ENCODE results near the gene FBXO40.
A peak's percentile ranks its signal among the peaks of the same experiment; 100 is the strongest.
"Not testable (repeated sequence)": the region's sequence is repeated elsewhere in the genome, so short reads cannot be mapped to it uniquely, and the experiment has no call there.

The FBXO40 gene, protein sequence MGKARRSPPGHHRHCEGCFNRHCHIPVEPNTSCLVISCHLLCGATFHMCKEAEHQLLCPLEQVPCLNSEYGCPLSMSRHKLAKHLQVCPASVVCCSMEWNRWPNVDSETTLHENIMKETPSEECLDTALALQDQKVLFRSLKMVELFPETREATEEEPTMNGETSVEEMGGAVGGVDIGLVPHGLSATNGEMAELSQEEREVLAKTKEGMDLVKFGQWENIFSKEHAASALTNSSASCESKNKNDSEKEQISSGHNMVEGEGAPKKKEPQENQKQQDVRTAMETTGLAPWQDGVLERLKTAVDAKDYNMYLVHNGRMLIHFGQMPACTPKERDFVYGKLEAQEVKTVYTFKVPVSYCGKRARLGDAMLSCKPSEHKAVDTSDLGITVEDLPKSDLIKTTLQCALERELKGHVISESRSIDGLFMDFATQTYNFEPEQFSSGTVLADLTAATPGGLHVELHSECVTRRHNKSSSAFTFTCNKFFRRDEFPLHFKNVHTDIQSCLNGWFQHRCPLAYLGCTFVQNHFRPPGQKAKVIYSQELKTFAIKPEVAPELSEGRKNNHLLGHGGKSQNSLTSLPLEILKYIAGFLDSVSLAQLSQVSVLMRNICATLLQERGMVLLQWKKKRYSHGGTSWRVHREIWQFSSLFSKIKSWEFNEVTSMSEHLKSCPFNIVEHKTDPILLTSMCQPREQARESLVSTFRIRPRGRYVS

GRCh38 chr3:121592856-121593702 is at the start of gene FBXO40:
Gene FBXO40, plus strand, starts transcription at chr3:121593379. Its CDS starts 27,197 bp downstream, at chr3:121620576.
- Mint-ChIP-seq H3K36me3 (no peaks in the 10 kb centered on the region), H3K9me3 (no peaks in the 10 kb centered on the region), H3K4me1 (peaks cover 8% of the 10 kb centered on the region), H3K27me3 (peaks cover 2% of the 10 kb centered on the region), H3K4me3 (peak within 1 kb of the TSS; percentile 37), H3K27ac (no peak within 1 kb of the TSS)
- no peak for DNase-seq (ENCODE audit: low spot score in 2 of 2)
- ATAC-seq (ENCODE audit: low read depth) = peak; percentile 57

DNA sequence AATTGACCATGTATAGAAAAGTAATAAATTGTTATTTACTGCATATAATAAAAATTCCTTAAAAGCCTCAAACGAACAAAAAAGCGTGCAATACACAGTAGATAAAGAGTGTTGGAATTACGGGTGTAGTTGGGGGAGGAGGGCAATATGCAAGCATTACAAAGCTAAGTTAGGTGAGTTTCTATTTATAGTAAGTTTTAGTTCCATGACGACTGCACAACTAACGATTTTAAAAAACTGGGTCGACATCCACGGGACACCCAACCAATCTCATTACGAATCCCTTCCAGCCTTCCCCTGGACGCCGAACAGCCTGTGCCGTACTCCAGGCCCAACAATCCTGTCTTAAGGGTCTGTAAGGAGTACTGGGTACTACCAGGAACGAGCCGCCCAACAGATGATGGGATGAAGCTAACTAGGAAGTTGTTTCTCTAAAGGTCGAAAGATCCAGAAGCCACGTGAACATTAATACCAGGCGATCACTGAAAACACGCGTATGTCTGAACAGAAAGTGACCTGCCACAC is 48.1 kb upstream of the FBXO40 start:
- Mint-ChIP-seq H3K9me3 (no peaks in the 10 kb centered on the region), H3K4me1 (peaks cover 17% of the 10 kb centered on the region), H3K27me3 (no peaks in the 10 kb centered on the region), H3K36me3 (no peaks in the 10 kb centered on the region), H3K27ac (no peak overlapping the region), H3K4me3 (peak overlapping the region; percentile 77)
- DNase-seq (ENCODE audit: low spot score in 2 of 2) (no peak), ATAC-seq (ENCODE audit: low read depth) (no peak)

- Mint-ChIP-seq H3K36me3 (no peaks in the 10 kb centered on the region), H3K4me3 (peak within 1 kb of the TSS; percentile 79), H3K9me3 (no peaks in the 10 kb centered on the region), H3K4me1 (peaks cover 17% of the 10 kb centered on the region), H3K27ac (peak within 1 kb of the TSS; percentile 87), H3K27me3 (no peaks in the 10 kb centered on the region)
- ATAC-seq (ENCODE audit: low read depth) = peak; percentile 97
- peak; percentile 79 to 82 for DNase-seq (ENCODE audit: low spot score in 2 of 2)
These were observed 47.4 kb upstream of the FBXO40 start, which contains the start of gene POLQ for GRCh38 chr3:121545574-121546455. Gene POLQ, minus strand, starts transcription at chr3:121545988. Its CDS starts 111 bp downstream, at chr3:121545877.

DNA sequence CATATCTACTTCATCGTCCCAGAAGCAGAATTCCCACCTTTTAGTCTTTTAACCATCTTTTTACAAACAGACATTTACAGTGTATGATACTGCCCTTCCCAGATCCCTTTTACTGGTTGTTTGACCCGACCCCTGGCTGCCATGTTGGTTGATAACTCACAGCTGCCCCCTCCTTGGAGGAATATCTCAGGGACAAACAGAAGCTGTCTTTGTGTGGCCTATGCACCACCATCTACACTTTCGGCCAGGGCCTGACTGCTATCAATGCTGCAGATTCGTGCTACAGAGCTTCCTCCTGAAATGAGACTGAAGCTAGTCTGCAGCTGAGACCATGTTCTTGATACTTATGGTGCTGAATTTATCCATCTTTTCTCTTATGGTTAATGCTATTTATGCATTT is 40.8 kb upstream of the FBXO40 start:
- Mint-ChIP-seq H3K4me1 (peaks cover 10% of the 10 kb centered on the region), H3K27ac (no peak overlapping the region), H3K36me3 (no peaks in the 10 kb centered on the region), H3K4me3 (no peak overlapping the region), H3K9me3 (peaks cover 2% of the 10 kb centered on the region), H3K27me3 (peaks cover 1% of the 10 kb centered on the region)
- DNase-seq (ENCODE audit: low spot score in 2 of 2) (no peak), ATAC-seq (ENCODE audit: low read depth) (no peak)

DNA sequence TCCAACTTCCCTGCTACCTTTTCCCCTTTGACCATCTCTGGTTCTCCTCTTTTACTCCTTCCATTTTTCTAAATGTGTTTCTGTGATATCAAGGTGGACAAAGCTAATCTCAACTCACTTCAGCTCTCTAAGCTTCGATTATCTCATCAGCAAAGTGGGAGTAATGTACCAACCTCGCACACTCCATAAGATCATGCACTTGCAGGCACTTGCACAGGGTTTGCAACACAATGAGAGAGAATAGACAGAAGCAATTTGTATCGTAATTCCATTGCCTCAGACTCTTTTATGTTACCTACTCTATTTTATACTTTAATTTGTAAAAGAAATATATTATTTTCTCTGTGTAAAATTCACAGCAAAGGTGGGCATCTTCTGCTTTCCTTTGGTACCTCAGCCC is 40.4 kb upstream of the FBXO40 start:
- Mint-ChIP-seq H3K27me3 (peaks cover 1% of the 10 kb centered on the region), H3K4me1 (peaks cover 10% of the 10 kb centered on the region), H3K4me3 (no peak overlapping the region), H3K36me3 (no peaks in the 10 kb centered on the region), H3K27ac (peak overlapping the region; percentile 35), H3K9me3 (peaks cover 2% of the 10 kb centered on the region)
- ATAC-seq (ENCODE audit: low read depth) = no peak
- DNase-seq (ENCODE audit: low spot score in 2 of 2) = no peak

DNA sequence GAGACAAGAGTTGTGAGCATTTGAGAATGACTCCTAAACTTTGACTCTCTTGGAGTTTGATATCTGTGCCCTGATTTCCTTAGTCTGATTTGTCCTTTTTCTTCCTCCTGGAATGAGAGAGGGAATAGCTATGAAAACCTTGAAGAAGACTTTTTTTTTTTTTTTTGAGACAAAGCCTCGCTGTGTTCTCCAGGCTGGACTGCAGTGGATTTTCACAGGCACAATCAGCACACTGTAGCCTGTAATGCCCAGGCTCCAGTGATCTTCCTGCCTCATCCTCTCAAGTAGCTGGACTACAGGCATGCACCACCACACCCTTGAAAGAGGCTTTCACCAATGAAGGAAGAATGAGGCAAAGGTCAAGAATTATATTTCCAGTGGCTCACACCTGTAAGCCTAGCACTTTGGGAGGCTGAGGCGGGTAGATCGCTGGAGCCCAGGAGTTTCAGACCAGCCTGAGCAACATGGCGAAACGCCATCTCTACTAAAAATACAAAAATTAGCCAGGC is 35.7 kb upstream of the FBXO40 start:
- peaks cover 2% of the 10 kb centered on the region for H3K4me1 Mint-ChIP-seq
- peaks cover 2% of the 10 kb centered on the region for H3K36me3 Mint-ChIP-seq
- peaks cover 2% of the 10 kb centered on the region for H3K9me3 Mint-ChIP-seq
- no peak overlapping the region for H3K4me3 Mint-ChIP-seq
- H3K27ac Mint-ChIP-seq = no peak overlapping the region
- H3K27me3 Mint-ChIP-seq = peaks cover 7% of the 10 kb centered on the region
- DNase-seq (ENCODE audit: low spot score in 2 of 2) = no peak
- no peak for ATAC-seq (ENCODE audit: low read depth)

- DNase-seq (ENCODE audit: low spot score in 2 of 2) (no peak), ATAC-seq (ENCODE audit: low read depth) (no peak)
- H3K9me3 Mint-ChIP-seq = no peaks in the 10 kb centered on the region
- peaks cover 9% of the 10 kb centered on the region for H3K27me3 Mint-ChIP-seq
- H3K27ac Mint-ChIP-seq = no peak overlapping the region
- peaks cover 2% of the 10 kb centered on the region for H3K36me3 Mint-ChIP-seq
- H3K4me3 Mint-ChIP-seq = no peak overlapping the region
- no peaks in the 10 kb centered on the region for H3K4me1 Mint-ChIP-seq
These were observed 31.0 kb upstream of the FBXO40 start for GRCh38 chr3:121562148-121562547.

DNA sequence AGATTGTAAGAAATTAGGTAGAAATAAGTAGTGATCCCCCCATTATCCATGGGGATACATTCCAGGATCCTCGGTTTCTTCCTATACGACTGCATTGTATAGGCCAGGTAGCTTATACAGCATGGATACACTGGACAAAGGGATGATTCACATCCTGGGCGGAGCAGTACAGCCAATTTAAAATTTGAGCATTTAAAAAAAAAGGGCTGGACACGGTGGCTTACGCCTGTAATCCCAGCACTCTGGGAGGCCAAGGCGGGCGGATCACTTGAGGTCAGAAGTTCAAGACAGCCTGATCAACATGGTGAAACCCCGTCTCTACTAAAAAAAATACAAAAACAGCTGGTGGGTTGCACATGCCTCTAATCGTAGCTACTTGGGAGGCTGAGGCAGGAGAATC is 26.4 kb upstream of the FBXO40 start:
- DNase-seq (ENCODE audit: low spot score in 2 of 2) (no peak), ATAC-seq (ENCODE audit: low read depth) (no peak)
- Mint-ChIP-seq H3K4me3 (no peak overlapping the region), H3K4me1 (no peaks in the 10 kb centered on the region), H3K36me3 (no peaks in the 10 kb centered on the region), H3K27ac (no peak overlapping the region), H3K9me3 (no peaks in the 10 kb centered on the region), H3K27me3 (peaks cover 3% of the 10 kb centered on the region)

- no peak for DNase-seq (ENCODE audit: low spot score in 2 of 2)
- H3K4me1 Mint-ChIP-seq = no peaks in the 10 kb centered on the region
- H3K4me3 Mint-ChIP-seq = no peak within 1 kb of the TSS
- H3K9me3 Mint-ChIP-seq = no peaks in the 10 kb centered on the region
- H3K36me3 Mint-ChIP-seq = no peaks in the 10 kb centered on the region
- no peak for ATAC-seq (ENCODE audit: low read depth)
- H3K27me3 Mint-ChIP-seq = peaks cover 3% of the 10 kb centered on the region
- H3K27ac Mint-ChIP-seq = no peak within 1 kb of the TSS
These were observed 25.5 kb upstream of the FBXO40 start, which contains the start of gene ARGFX for GRCh38 chr3:121567649-121568048. Gene ARGFX, plus strand, starts transcription at chr3:121567949. Its CDS starts 2,765 bp downstream, at chr3:121570714.

DNA sequence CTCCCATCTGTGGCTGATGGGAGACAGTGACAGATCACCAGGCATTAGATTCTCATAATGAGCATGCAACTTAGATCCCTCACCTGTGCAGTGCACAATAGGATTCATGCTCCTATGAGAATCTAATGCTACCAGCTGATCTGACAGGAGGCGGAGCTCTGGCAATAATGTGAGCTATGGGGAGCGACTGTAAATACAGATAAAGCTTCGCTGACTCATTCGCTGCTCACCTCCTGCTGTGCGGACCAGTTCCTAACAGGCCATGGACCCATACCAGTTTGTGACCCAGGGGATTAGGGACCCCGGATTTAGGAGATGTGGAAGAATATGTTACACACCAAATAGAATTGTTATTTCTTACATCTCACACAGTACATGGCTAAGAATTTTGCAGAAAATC is 18.7 kb upstream of the FBXO40 start:
- Mint-ChIP-seq H3K9me3 (no peaks in the 10 kb centered on the region), H3K4me3 (no peak overlapping the region), H3K27ac (no peak overlapping the region), H3K4me1 (no peaks in the 10 kb centered on the region), H3K36me3 (no peaks in the 10 kb centered on the region), H3K27me3 (no peaks in the 10 kb centered on the region)
- ATAC-seq (ENCODE audit: low read depth) = no peak
- no peak for DNase-seq (ENCODE audit: low spot score in 2 of 2)

DNA sequence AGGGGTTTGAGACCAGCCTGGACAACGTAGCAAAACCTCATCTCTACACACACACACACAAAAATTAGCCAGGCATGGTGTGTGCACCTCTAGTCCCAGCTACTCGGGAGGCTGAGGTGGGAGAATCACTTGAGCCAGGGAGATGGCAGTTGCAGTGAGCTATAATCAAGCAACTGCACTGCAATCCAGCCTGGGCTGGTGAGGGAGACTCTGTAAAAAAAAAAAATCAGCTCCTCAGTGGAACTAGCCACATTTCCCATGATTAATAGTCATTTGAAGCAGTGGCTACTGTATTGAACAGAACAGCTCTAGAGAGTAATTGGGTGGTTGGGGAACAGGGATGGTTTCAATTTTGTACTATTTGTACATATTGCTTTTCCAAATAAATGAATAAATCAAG is 11.5 kb upstream of the FBXO40 start:
- ATAC-seq (ENCODE audit: low read depth) (no peak), DNase-seq (ENCODE audit: low spot score in 2 of 2) (no peak)
- peaks cover 3% of the 10 kb centered on the region for H3K4me1 Mint-ChIP-seq
- peaks cover 11% of the 10 kb centered on the region for H3K27me3 Mint-ChIP-seq
- H3K36me3 Mint-ChIP-seq = no peaks in the 10 kb centered on the region
- H3K9me3 Mint-ChIP-seq = peaks cover 1% of the 10 kb centered on the region
- H3K27ac Mint-ChIP-seq = no peak overlapping the region
- H3K4me3 Mint-ChIP-seq = no peak overlapping the region

DNA sequence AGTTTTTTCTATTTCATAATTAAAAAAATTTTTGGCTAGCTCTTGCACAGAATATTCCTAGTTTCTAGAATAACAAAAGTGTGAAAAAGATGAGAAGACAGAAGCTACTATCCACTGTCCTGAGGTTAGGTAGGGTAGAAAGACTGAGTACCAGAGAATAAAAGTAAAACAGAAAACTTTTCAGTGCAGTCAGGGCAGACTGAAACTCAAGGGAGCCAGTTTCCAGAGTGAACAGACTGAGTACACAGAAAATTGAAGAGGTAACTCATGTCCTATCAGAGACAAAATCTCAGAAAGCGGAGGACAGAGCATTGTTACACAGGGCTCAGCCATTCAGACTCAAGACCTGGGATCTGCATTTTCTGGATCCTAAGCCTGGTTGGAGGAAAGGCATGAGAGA is 8.8 kb upstream of the FBXO40 start:
- ATAC-seq (ENCODE audit: low read depth) (no peak), DNase-seq (ENCODE audit: low spot score in 2 of 2) (no peak)
- Mint-ChIP-seq H3K36me3 (no peaks in the 10 kb centered on the region), H3K4me1 (peaks cover 3% of the 10 kb centered on the region), H3K4me3 (no peak overlapping the region), H3K9me3 (peaks cover 1% of the 10 kb centered on the region), H3K27ac (no peak overlapping the region), H3K27me3 (peaks cover 12% of the 10 kb centered on the region)

DNA sequence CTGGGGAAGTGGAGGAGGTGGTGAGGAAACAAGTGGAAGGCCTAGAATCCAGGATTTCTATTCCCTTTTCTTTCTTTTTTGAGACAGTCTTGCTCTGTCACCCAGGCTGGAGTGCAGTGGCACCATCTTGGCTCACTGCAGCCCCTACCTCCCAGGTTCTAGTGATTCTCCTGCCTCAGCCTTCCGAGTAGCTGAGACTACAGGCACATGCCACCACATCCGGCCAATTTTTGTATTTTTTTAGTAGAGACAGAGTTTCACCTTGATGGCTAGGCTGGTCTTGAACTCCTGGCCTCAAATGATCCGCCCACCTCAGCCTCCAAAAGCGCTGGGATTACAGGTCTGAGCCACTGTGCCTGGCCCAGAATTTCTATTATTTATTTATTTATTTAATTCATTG is 627 bp downstream of the FBXO40 start:
- ATAC-seq (ENCODE audit: low read depth) = not testable (repeated sequence)

More for the DNA sequence above, 627 bp downstream of the FBXO40 start:
- H3K4me1 Mint-ChIP-seq; H3K27ac Mint-ChIP-seq; H3K9me3 Mint-ChIP-seq; DNase-seq (ENCODE audit: low spot score in 2 of 2); H3K4me3 Mint-ChIP-seq; H3K27me3 Mint-ChIP-seq; H3K36me3 Mint-ChIP-seq: not testable (repeated sequence)

Measured in memory B cell (primary cell).